ENCODE data around the gene AGAP1. TPM values are rescaled to one million over a fixed set of nuclear protein-coding genes. Genes with fewer than 3 reads are reported as not detected.
A peak's percentile ranks its signal among the peaks of the same experiment; 100 is the strongest.

The AGAP1 gene
- polyA plus RNA-seq, 1 experiment, result 12.4 TPM

GRCh38 chr2:235498541-235498940 lies 4.7 kb downstream of the AGAP1 start:
- no peak for DNase-seq (ENCODE audit: low read depth, low spot score)
- ChIA-PET POLR2A (no interaction called here), CTCF (interaction anchor here (1.2 to 1.4 kb wide), 2 partner anchors 97 to 363 kb away, joined by 3 to 7 read pairs; no protein-coding TSS in a partner anchor)
- Histone ChIP-seq H3K4me3 (ENCODE audit: low read depth, low read length) (no peak overlapping the region), H3K27ac (ENCODE audit: low read depth, low read length) (no peak overlapping the region), H3K27me3 (ENCODE audit: control insufficient read depth, insufficient read depth, low read length) (no peaks in the 10 kb centered on the region), H3K9me3 (ENCODE audit: control insufficient read depth, insufficient read depth, low read length) (no peaks in the 10 kb centered on the region; the same call in 1 of the 2 replicates)
- TF ChIP-seq CTCF (IDR thresholded peaks at IDR 0.05; ENCODE audit: low read depth, low read length), result 0 out of 2 replicates have a peak, but pooled peaks have one; percentile 3

GRCh38 chr2:235498946-235499812 lies 5.3 kb downstream of the AGAP1 start:
- H3K27me3 ChIP-seq (ENCODE audit: control insufficient read depth, insufficient read depth, low read length), result no peaks in the 10 kb centered on the region
- ChIA-PET POLR2A (interaction anchor here (0.6 kb wide), 1 partner anchor 239 kb away, joined by 3 read pairs; no protein-coding TSS in a partner anchor), CTCF (interaction anchor here (1.2 to 3.9 kb wide), 3 partner anchors 96 to 364 kb away, joined by 3 to 15 read pairs (median 7); no protein-coding TSS in a partner anchor)
- H3K27ac ChIP-seq (ENCODE audit: low read depth, low read length), result no peak overlapping the region
- no peak overlapping the region for H3K4me3 ChIP-seq (ENCODE audit: low read depth, low read length)
- no peak for DNase-seq (ENCODE audit: low read depth, low spot score)
- TF ChIP-seq CTCF (IDR thresholded peaks at IDR 0.05; ENCODE audit: low read depth, low read length), result no peak
- H3K9me3 ChIP-seq (ENCODE audit: control insufficient read depth, insufficient read depth, low read length), result no peaks in the 10 kb centered on the region; the same call in 1 of the 2 replicates

GRCh38 chr2:235500110-235500760 lies 6.4 kb downstream of the AGAP1 start:
- TF ChIP-seq CTCF (IDR thresholded peaks at IDR 0.05; ENCODE audit: low read depth, low read length), result no peak
- no peaks in the 10 kb centered on the region; the same call in 1 of the 2 replicates for H3K9me3 ChIP-seq (ENCODE audit: control insufficient read depth, insufficient read depth, low read length)
- ChIA-PET CTCF (interaction anchor here (0.6 to 3.9 kb wide), 4 partner anchors 93 to 266 kb away, joined by 3 to 15 read pairs (median 6); no protein-coding TSS in a partner anchor), POLR2A (no interaction called here)
- no peak overlapping the region for H3K4me3 ChIP-seq (ENCODE audit: low read depth, low read length)
- no peak for DNase-seq (ENCODE audit: low read depth, low spot score)
- no peak overlapping the region for H3K27ac ChIP-seq (ENCODE audit: low read depth, low read length)
- H3K27me3 ChIP-seq (ENCODE audit: control insufficient read depth, insufficient read depth, low read length), result no peaks in the 10 kb centered on the region

- no peak for DNase-seq (ENCODE audit: low read depth, low spot score)
- no peak overlapping the region for H3K27ac ChIP-seq (ENCODE audit: low read depth, low read length)
- ChIA-PET CTCF (interaction anchor here (0.6 to 3.9 kb wide), 5 partner anchors 51 to 265 kb away, joined by 3 to 15 read pairs (median 6); no protein-coding TSS in a partner anchor), POLR2A (no interaction called here)
- H3K4me3 ChIP-seq (ENCODE audit: low read depth, low read length), result no peak overlapping the region
- H3K9me3 ChIP-seq (ENCODE audit: control insufficient read depth, insufficient read depth, low read length), result no peaks in the 10 kb centered on the region; the same call in 1 of the 2 replicates
- no peak for TF ChIP-seq CTCF (IDR thresholded peaks at IDR 0.05; ENCODE audit: low read depth, low read length)
- H3K27me3 ChIP-seq (ENCODE audit: control insufficient read depth, insufficient read depth, low read length), result no peaks in the 10 kb centered on the region
Observed at GRCh38 chr2:235500761-235501672, 7.2 kb downstream of the AGAP1 start.

All from AG04450 (cell line).